IMR-90 (cell line): Measurements from ENCODE around the gene CRTAP. TPM values are rescaled to one million over a fixed set of nuclear protein-coding genes. Genes with fewer than 3 reads are reported as not detected.

ENCODE experiments used
- ATAC-seq: fragments of 200-7000 bp; cut with Tn5 transposase; 2 replicates; pipeline ENCODE4 v1.9.1; 2020; ENCODE audit warnings: low read depth, mild to moderate bottlenecking, moderate library complexity
- BruUV-seq: library from RNA; stranded (reverse); fragments of 400-500 nt; replicated peaks from 2 replicates; lab custom pipeline; 2021; lab: Mats Ljungman, UMichigan
- CTCF ChIA-PET: fragments of 300-600 bp; formaldehyde crosslinking; extraction: SDS; loops from one replicate; lab custom pipeline; 2021; ENCODE audit warnings: antibody characterized with exemption; lab: Yijun Ruan, JAX
- POLR2A ChIA-PET: fragments of 300-600 bp; sonication (Branson Sonifier 250); formaldehyde crosslinking; loops from one replicate; lab custom pipeline; 2022; ENCODE audit warnings: antibody characterized with exemption; ENCODE audit not compliant: unreplicated experiment; lab: Charles Lee
- DNase-seq: peaks from one replicate; pipeline ENCODE4 v3.0.0; 2013
- H2AFZ ChIP-seq: replicated peaks from 2 replicates; pipeline ENCODE3; 2013; ENCODE audit warnings: low read length, mild to moderate bottlenecking; ENCODE audit not compliant: poor library complexity
- H2AK5ac ChIP-seq: 2 replicates; pipeline ENCODE4 v1.6.1; 2013; ENCODE audit warnings: low read depth, low read length, inconsistent platforms
- H2AK9ac ChIP-seq: replicated peaks from 2 replicates; pipeline ENCODE3; 2013; ENCODE audit warnings: mild to moderate bottlenecking, low read depth, low read length, moderate library complexity; ENCODE audit not compliant: poor library complexity
- H2BK120ac ChIP-seq: 2 replicates; pipeline ENCODE4 v1.6.1; 2013; ENCODE audit warnings: low read depth, low read length, inconsistent platforms
- H2BK15ac ChIP-seq: 3 replicates; pipeline ENCODE4 v1.6.1; 2013; ENCODE audit warnings: low read depth, low read length, inconsistent platforms
- H2BK20ac ChIP-seq: 2 replicates; pipeline ENCODE4 v1.6.1; 2013; ENCODE audit warnings: low read depth, mild to moderate bottlenecking, inconsistent platforms, low read length, moderate library complexity
- H2BK5ac ChIP-seq: 2 replicates; pipeline ENCODE4 v1.6.1; 2013; ENCODE audit warnings: mild to moderate bottlenecking, low read depth, low read length, inconsistent platforms; ENCODE audit not compliant: poor library complexity, severe bottlenecking
- H3K14ac ChIP-seq: replicated peaks from 2 replicates; pipeline ENCODE4 v1.6.1; 2013; ENCODE audit warnings: low read depth, low read length, inconsistent platforms
- H3K18ac ChIP-seq: 2 replicates; pipeline ENCODE4 v1.6.1; 2013; ENCODE audit warnings: low read depth, low read length, control low read depth
- H3K23ac ChIP-seq: 2 replicates; pipeline ENCODE4 v1.6.1; 2013; ENCODE audit warnings: low read depth, low read length, inconsistent platforms
- H3K27ac ChIP-seq: 2 replicates; pipeline ENCODE4 v1.5.1; 2013; ENCODE audit warnings: mild to moderate bottlenecking, control low read depth, low read length; ENCODE audit not compliant: insufficient read depth
- H3K27me3 ChIP-seq: 2 replicates; pipeline ENCODE4 v1.6.1; 2013; ENCODE audit warnings: low read length; ENCODE audit not compliant: control insufficient read depth, insufficient read depth
- H3K36me3 ChIP-seq: 2 replicates; pipeline ENCODE4 v1.6.1; 2013; ENCODE audit warnings: low read length, mixed read lengths; ENCODE audit not compliant: control insufficient read depth, insufficient read depth
- H3K4ac ChIP-seq: 2 replicates; pipeline ENCODE4 v1.6.1; 2013; ENCODE audit warnings: low read depth, low read length, inconsistent platforms
- H3K4me1 ChIP-seq: 2 replicates; pipeline ENCODE4 v1.6.1; 2013; ENCODE audit warnings: low read length, mixed read lengths; ENCODE audit not compliant: control insufficient read depth, insufficient read depth
- H3K4me2 ChIP-seq: 2 replicates; pipeline ENCODE4 v1.6.1; 2013; ENCODE audit warnings: low read depth, mild to moderate bottlenecking, control low read depth, low read length, moderate library complexity
- H3K4me3 ChIP-seq: 2 replicates; pipeline ENCODE4 v1.5.1; 2013; ENCODE audit warnings: low read depth, mild to moderate bottlenecking, control low read depth, low read length, moderate library complexity; ENCODE audit not compliant: insufficient read depth
- H3K56ac ChIP-seq: 2 replicates; pipeline ENCODE4 v1.6.1; 2013; ENCODE audit warnings: low read length, inconsistent platforms; ENCODE audit not compliant: insufficient read depth; ENCODE audit errors: extremely low read depth
- H3K79me1 ChIP-seq, 2 experiments: 2 replicates each; pipeline ENCODE4 v1.6.1; 2013; ENCODE audit warnings: low read length in 2 of 2, inconsistent platforms in 1 of 2, low read depth in 1 of 2
- H3K9ac ChIP-seq: 2 replicates; pipeline ENCODE4 v1.6.1; 2013; ENCODE audit warnings: low read depth, low read length, control low read depth
- H3K9me1 ChIP-seq: 2 replicates; pipeline ENCODE4 v1.6.1; 2013; ENCODE audit warnings: low read length, inconsistent platforms; ENCODE audit not compliant: insufficient read depth
- H3K9me3 ChIP-seq: 2 replicates; pipeline ENCODE4 v1.6.1; 2013; ENCODE audit warnings: low read length; ENCODE audit not compliant: control insufficient read depth, insufficient read depth
- H4K20me1 ChIP-seq: 2 replicates; pipeline ENCODE4 v1.6.1; 2013; ENCODE audit warnings: low read length, inconsistent platforms; ENCODE audit not compliant: insufficient read depth
- H4K5ac ChIP-seq: 2 replicates; pipeline ENCODE4 v1.6.1; 2013; ENCODE audit warnings: mild to moderate bottlenecking, low read depth, low read length, control low read depth
- H4K8ac ChIP-seq, 2 experiments: 2 replicates each; pipeline ENCODE4 v1.6.1; 2013; ENCODE audit warnings: low read depth in 2 of 2, low read length in 2 of 2, control low read depth in 1 of 2, inconsistent platforms in 1 of 2
- H4K91ac ChIP-seq: 2 replicates; pipeline ENCODE4 v1.6.1; 2013; ENCODE audit warnings: low read depth, low read length, inconsistent platforms; ENCODE audit not compliant: insufficient read depth
- CEBPB ChIP-seq: IDR thresholded peaks from 2 replicates; pipeline ENCODE4 v1.6.1; 2012; ENCODE audit warnings: low read depth, low read length, improper control_type of control experiment
- MAZ ChIP-seq: IDR thresholded peaks from 2 replicates; pipeline ENCODE4 v1.6.1; 2012; ENCODE audit warnings: low read depth, mild to moderate bottlenecking, low read length, improper control_type of control experiment, moderate library complexity, borderline replicate concordance
- SMC3 ChIP-seq: fragments of 150-350 bp; IDR thresholded peaks from 2 replicates; pipeline ENCODE4 v1.6.1; 2016; ENCODE audit warnings: low read depth, mild to moderate bottlenecking, antibody characterized with exemption, low read length, moderate library complexity
- WGBS, 2 experiments: methylation state at CpG; one replicate each; pipeline versions ENCODE4 v1.1.5 to v1.1.7; 2013; ENCODE audit warnings: missing lambda C conversion rate in 2 of 2; ENCODE audit not compliant: insufficient read length in 1 of 2; ENCODE audit errors: extremely low coverage in 2 of 2; 5-methylcytosine and 5-hydroxymethylcytosine counted together
- dilution Hi-C: fragments of 300-500 bp; cut with HindIII; formaldehyde crosslinking; loops from one replicate; pipeline ENCODE4 v1.14.3; 2018; ENCODE audit warnings: low sequenced_read_pairs; ENCODE audit not compliant: unreplicated experiment
- in situ Hi-C: fragments of 300-500 bp; cut with MboI; formaldehyde crosslinking; loops from 3 replicates; pipeline ENCODE4 v1.14.3; 2019; ENCODE audit warnings: low sequenced_read_pairs, inconsistent platforms, mixed read lengths
- intact Hi-C: fragments of 100-400 bp; cut with micrococcal nuclease; formaldehyde crosslinking; loops from 2 replicates; pipeline ENCODE4 v1.10.0; 2022
- polyA plus RNA-seq, 3 experiments: library from polyadenylated mRNA; depleted of rRNA; stranded (reverse); fragments of >200 nt; gene quantifications; 2 replicates each; pipeline ENCODE4 v1.2.3, GENCODE V29; 2012; ENCODE audit warnings: low replicate concordance in 1 of 3
- total RNA-seq: library from RNA; depleted of rRNA; stranded (reverse); fragments of >200 nt; gene quantifications from 2 replicates; pipeline ENCODE4 v1.2.3, GENCODE V29; 2012

Gene CRTAP
- total and polyA plus RNA-seq, 2 of the 4 experiments (the other 2 are of a cell fraction), result 108 to 205 TPM

DNA sequence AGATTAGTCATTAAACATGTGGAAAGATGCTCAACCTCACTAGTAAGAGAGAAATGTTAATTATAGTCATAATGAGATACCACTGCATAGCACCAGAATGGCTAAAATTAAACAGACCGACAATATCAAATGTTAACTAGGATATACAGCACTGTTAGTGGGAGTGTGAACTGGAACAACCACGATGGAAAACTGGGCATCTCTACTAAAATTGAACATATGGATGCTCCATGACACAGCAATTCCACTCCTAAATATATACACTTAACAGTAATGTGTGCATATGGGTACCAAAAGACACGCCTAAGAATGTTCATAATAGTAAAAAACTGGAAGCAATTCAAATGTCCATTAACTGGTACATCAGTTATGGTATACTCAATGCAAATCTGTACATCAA lies 41.5 kb downstream of the CRTAP start:
- dilution Hi-C loops, result no loop called here
- no peak for ATAC-seq

More for the DNA sequence above, 41.5 kb downstream of the CRTAP start:
- Histone ChIP-seq H3K14ac (no peak overlapping the region), H3K9me1 (no peaks in the 10 kb centered on the region), H3K4ac (no peak overlapping the region), H4K20me1 (no peaks in the 10 kb centered on the region), H3K27me3 (no peaks in the 10 kb centered on the region), H3K56ac (no peak overlapping the region), H4K8ac (no peak overlapping the region), H3K4me1 (peaks cover 2% of the 10 kb centered on the region; the same call in 1 of the 2 replicates), H3K23ac (no peak overlapping the region), H2AK9ac (no peak overlapping the region), H2BK5ac (no peak overlapping the region), H2BK120ac (no peak overlapping the region), H3K9ac (no peak overlapping the region), H2AFZ (no peak overlapping the region), H3K36me3 (no peaks in the 10 kb centered on the region), H2BK15ac (no peak overlapping the region), H4K5ac (no peak overlapping the region), H4K91ac (no peak overlapping the region), H3K79me1 (no peaks in the 10 kb centered on the region), H3K18ac (no peak overlapping the region), H3K9me3 (no peaks in the 10 kb centered on the region), H2BK20ac (no peak overlapping the region), H3K4me2 (no peak overlapping the region), H3K4me3 (no peak overlapping the region), H3K27ac (no peak overlapping the region), H2AK5ac (no peak overlapping the region)
- no peak for DNase-seq
- no CpG with 5 or more reads among the region's 3 CpGs for WGBS, 2 experiments
- no TSS peak for BruUV-seq
- in situ Hi-C loops, result no loop called here
- CTCF ChIA-PET, result interaction anchor here (0.9 kb wide), 1 partner anchor 24 kb away, joined by 4 read pairs; no protein-coding TSS in a partner anchor
- intact Hi-C loops, result no loop called here
- no peak for TF ChIP-seq CEBPB
- no peak for TF ChIP-seq SMC3
- no peak for TF ChIP-seq MAZ
- POLR2A ChIA-PET, result no interaction called here
